CD4-positive, alpha-beta T cell treated with Interleukin-4 for 1 hour (primary cell): ENCODE results near the gene TGFB1I1.
A peak's percentile ranks its signal among the peaks of the same experiment; 100 is the strongest.
"Not testable (repeated sequence)": the region's sequence is repeated elsewhere in the genome, so short reads cannot be mapped to it uniquely, and the experiment has no call there.

Source experiments
- DNase-seq, 2 donors: peaks; one replicate each; pipeline ENCODE4 v3.0.0-alpha.2; 2020 to 2022

TGFB1I1 gene

GRCh38 chr16:31471875-31472708 is at the start of gene TGFB1I1:
TGFB1I1 (plus strand) TSS chr16:31472152; CDS start chr16:31472189, 37 bp downstream.
- no peak for DNase-seq

GRCh38 chr16:31423241-31423640 is 48.7 kb upstream of the TGFB1I1 start:
- DNase-seq, result no peak

- DNase-seq, result no peak
Measured at GRCh38 chr16:31423801-31424200, 48.2 kb upstream of the TGFB1I1 start.

GRCh38 chr16:31427441-31428278 is 44.3 kb upstream of the TGFB1I1 start:
- DNase-seq, result peak; percentile 77 to 79

GRCh38 chr16:31428279-31428597 is 43.7 kb upstream of the TGFB1I1 start, which contains the start of gene COX6A2:
COX6A2 (minus strand) TSS chr16:31428360; CDS start chr16:31428325, 35 bp downstream.
- no peak for DNase-seq

- DNase-seq, result no peak
Measured at GRCh38 chr16:31428638-31429247, 43.2 kb upstream of the TGFB1I1 start.

- no peak for DNase-seq
Measured at GRCh38 chr16:31429314-31429713, 42.6 kb upstream of the TGFB1I1 start.

GRCh38 chr16:31429796-31430195 is 42.2 kb upstream of the TGFB1I1 start:
- no peak for DNase-seq

- no peak for DNase-seq
Measured at GRCh38 chr16:31430380-31431052, 41.4 kb upstream of the TGFB1I1 start.

- no peak for DNase-seq
Measured at GRCh38 chr16:31435341-31436220, 36.4 kb upstream of the TGFB1I1 start.

GRCh38 chr16:31436221-31437045 is 35.5 kb upstream of the TGFB1I1 start:
- no peak for DNase-seq

GRCh38 chr16:31438414-31438813 is 33.5 kb upstream of the TGFB1I1 start:
- DNase-seq, result no peak

GRCh38 chr16:31439023-31439422 is 32.9 kb upstream of the TGFB1I1 start:
- not testable (repeated sequence) for DNase-seq

GRCh38 chr16:31439519-31439918 is 32.4 kb upstream of the TGFB1I1 start:
- no peak for DNase-seq

- no peak for DNase-seq
Measured at GRCh38 chr16:31440516-31441184, 31.3 kb upstream of the TGFB1I1 start.

GRCh38 chr16:31441956-31442355 is 30.0 kb upstream of the TGFB1I1 start:
- DNase-seq, result no peak

- not testable (repeated sequence) for DNase-seq
Measured at GRCh38 chr16:31445931-31446330, 26.0 kb upstream of the TGFB1I1 start.

- no peak for DNase-seq
Measured at GRCh38 chr16:31451201-31451600, 20.8 kb upstream of the TGFB1I1 start.

- no peak for DNase-seq
Measured at GRCh38 chr16:31451681-31452351, 20.1 kb upstream of the TGFB1I1 start.

GRCh38 chr16:31452631-31453106 is 19.3 kb upstream of the TGFB1I1 start:
- DNase-seq, result no peak
